ENCODE measurements around the gene TBPL1.

- TF ChIP-seq CTCF (IDR thresholded peaks at IDR 0.05), result no peak
- TF ChIP-seq EZH2 (IDR thresholded peaks at IDR 0.05; ENCODE audit: borderline replicate concordance, insufficient read depth, low read depth, low read length, poor library complexity, severe bottlenecking), result no peak
Measured at GRCh38 chr6:134026597-134026996, 73.6 kb downstream of the TBPL1 start.

Data from B cell (primary cell).